ENCODE results near the gene HECTD4.
A peak's percentile ranks its signal among the peaks of the same experiment; 100 is the strongest.

HECTD4 gene

GRCh38 chr12:112148031-112148513 lies 234.2 kb downstream of the HECTD4 start:
- no peak for TF ChIP-seq CTCF (IDR thresholded peaks at IDR 0.05; ENCODE audit: low read depth, low read length, missing control alignments)
- H3K4me3 ChIP-seq (replicated peaks; ENCODE audit: low read depth, low read length), result no peak overlapping the region
- peak; percentile 49 for DNase-seq (ENCODE audit: extremely low read depth, low read depth)

- no peak for TF ChIP-seq CTCF (IDR thresholded peaks at IDR 0.05; ENCODE audit: low read depth, low read length, missing control alignments)
- H3K4me3 ChIP-seq (replicated peaks; ENCODE audit: low read depth, low read length), result no peak overlapping the region
- DNase-seq (ENCODE audit: extremely low read depth, low read depth), result no peak
Measured at GRCh38 chr12:112146123-112146522, 236.1 kb downstream of the HECTD4 start.

- DNase-seq (ENCODE audit: extremely low read depth, low read depth), result no peak
- no peak for TF ChIP-seq CTCF (IDR thresholded peaks at IDR 0.05; ENCODE audit: low read depth, low read length, missing control alignments)
- H3K4me3 ChIP-seq (replicated peaks; ENCODE audit: low read depth, low read length), result no peak overlapping the region
Measured at GRCh38 chr12:112140728-112141127, 241.5 kb downstream of the HECTD4 start.

GRCh38 chr12:112134731-112135130 lies 247.5 kb downstream of the HECTD4 start:
- no peak for DNase-seq (ENCODE audit: extremely low read depth, low read depth)
- TF ChIP-seq CTCF (IDR thresholded peaks at IDR 0.05; ENCODE audit: low read depth, low read length, missing control alignments), result no peak
- no peak overlapping the region for H3K4me3 ChIP-seq (replicated peaks; ENCODE audit: low read depth, low read length)

- no peak overlapping the region for H3K4me3 ChIP-seq (replicated peaks; ENCODE audit: low read depth, low read length)
- DNase-seq (ENCODE audit: extremely low read depth, low read depth), result no peak
- no peak for TF ChIP-seq CTCF (IDR thresholded peaks at IDR 0.05; ENCODE audit: low read depth, low read length, missing control alignments)
Measured at GRCh38 chr12:112133418-112133817, 248.8 kb downstream of the HECTD4 start.

GRCh38 chr12:112131686-112132085 lies 250.5 kb downstream of the HECTD4 start:
- H3K4me3 ChIP-seq (replicated peaks; ENCODE audit: low read depth, low read length), result no peak overlapping the region
- no peak for DNase-seq (ENCODE audit: extremely low read depth, low read depth)
- no peak for TF ChIP-seq CTCF (IDR thresholded peaks at IDR 0.05; ENCODE audit: low read depth, low read length, missing control alignments)

GRCh38 chr12:112130441-112130998 lies 251.7 kb downstream of the HECTD4 start:
- TF ChIP-seq CTCF (IDR thresholded peaks at IDR 0.05; ENCODE audit: low read depth, low read length, missing control alignments), result no peak
- DNase-seq (ENCODE audit: extremely low read depth, low read depth), result no peak
- H3K4me3 ChIP-seq (replicated peaks; ENCODE audit: low read depth, low read length), result no peak overlapping the region

Measured in HFF-Myc (cell line).